ENCODE results near the gene DAZL. TPM values are rescaled to one million over a fixed set of nuclear protein-coding genes. Genes with fewer than 3 reads are reported as not detected.

The DAZL gene
- total RNA-seq, 6 experiments from 2014 or later, result not detected

DNA sequence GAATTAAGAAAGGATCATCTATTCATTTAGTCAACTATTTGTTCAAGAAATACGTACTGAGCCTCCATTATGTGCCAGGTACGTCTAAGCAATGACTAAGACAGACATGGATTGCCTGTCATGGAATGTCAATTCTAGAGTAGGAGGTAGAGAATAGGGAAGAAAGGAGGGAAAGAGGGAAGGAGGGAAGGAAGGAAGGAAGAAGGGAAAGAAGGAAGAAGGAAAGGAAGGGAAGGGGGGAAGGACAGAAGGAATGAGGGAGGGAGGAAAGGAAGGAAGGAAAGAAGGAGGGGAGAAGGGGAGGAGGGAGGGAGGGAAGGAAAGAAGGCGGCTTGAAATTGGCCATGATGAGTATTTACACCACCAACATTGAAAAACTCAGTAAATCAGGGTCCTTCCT, 52.5 kb downstream of the DAZL start:
- Histone ChIP-seq H3K36me3 (no peaks in the 10 kb centered on the region), H3K4me1 (peaks cover 0 to 4% (median 0%) of the 10 kb centered on the region in 4 donors), H3K27ac (no peak overlapping the region), H3K27me3 (no peaks in the 10 kb centered on the region), H3K4me3 (no peak overlapping the region), H3K9me3 (no peaks in the 10 kb centered on the region)
- WGBS (ENCODE audit: insufficient coverage, low coverage, low lambda C conversion rate, missing lambda C conversion rate), result 67% methylated on average over 3 of the region's 3 CpGs
- no peak for DNase-seq
- ATAC-seq, result no peak
- TF ChIP-seq, protein P1, sequence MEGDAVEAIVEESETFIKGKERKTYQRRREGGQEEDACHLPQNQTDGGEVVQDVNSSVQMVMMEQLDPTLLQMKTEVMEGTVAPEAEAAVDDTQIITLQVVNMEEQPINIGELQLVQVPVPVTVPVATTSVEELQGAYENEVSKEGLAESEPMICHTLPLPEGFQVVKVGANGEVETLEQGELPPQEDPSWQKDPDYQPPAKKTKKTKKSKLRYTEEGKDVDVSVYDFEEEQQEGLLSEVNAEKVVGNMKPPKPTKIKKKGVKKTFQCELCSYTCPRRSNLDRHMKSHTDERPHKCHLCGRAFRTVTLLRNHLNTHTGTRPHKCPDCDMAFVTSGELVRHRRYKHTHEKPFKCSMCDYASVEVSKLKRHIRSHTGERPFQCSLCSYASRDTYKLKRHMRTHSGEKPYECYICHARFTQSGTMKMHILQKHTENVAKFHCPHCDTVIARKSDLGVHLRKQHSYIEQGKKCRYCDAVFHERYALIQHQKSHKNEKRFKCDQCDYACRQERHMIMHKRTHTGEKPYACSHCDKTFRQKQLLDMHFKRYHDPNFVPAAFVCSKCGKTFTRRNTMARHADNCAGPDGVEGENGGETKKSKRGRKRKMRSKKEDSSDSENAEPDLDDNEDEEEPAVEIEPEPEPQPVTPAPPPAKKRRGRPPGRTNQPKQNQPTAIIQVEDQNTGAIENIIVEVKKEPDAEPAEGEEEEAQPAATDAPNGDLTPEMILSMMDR (IDR thresholded peaks at IDR 0.05), result no peak
- no peak for TF ChIP-seq POLR2A (IDR thresholded peaks at IDR 0.05)
- intact Hi-C loops (cut with DNase I), result loop anchor here in 1 of 2 donors (10.0 kb wide), 1 partner anchor 268 kb away; no protein-coding TSS in a partner anchor

- Histone ChIP-seq H3K36me3 (no peaks in the 10 kb centered on the region), H3K27me3 (no peaks in the 10 kb centered on the region), H3K27ac (no peak overlapping the region), H3K9me3 (no peaks in the 10 kb centered on the region), H3K4me1 (peaks cover 0 to 4% (median 0%) of the 10 kb centered on the region in 4 donors), H3K4me3 (no peak overlapping the region)
- TF ChIP-seq POLR2A (IDR thresholded peaks at IDR 0.05), result no peak
- TF ChIP-seq, protein P1 (IDR thresholded peaks at IDR 0.05), result no peak
- no peak for ATAC-seq
- intact Hi-C loops (cut with DNase I), result loop anchor here in 1 of 2 donors (10.0 kb wide), 1 partner anchor 267 kb away; no protein-coding TSS in a partner anchor
- WGBS (ENCODE audit: insufficient coverage, low coverage, low lambda C conversion rate, missing lambda C conversion rate), result 76% methylated on average over 4 of the region's 4 CpGs
- no peak for DNase-seq
Measured at GRCh38 chr3:16551342-16551976, 53.8 kb downstream of the DAZL start.

DNA sequence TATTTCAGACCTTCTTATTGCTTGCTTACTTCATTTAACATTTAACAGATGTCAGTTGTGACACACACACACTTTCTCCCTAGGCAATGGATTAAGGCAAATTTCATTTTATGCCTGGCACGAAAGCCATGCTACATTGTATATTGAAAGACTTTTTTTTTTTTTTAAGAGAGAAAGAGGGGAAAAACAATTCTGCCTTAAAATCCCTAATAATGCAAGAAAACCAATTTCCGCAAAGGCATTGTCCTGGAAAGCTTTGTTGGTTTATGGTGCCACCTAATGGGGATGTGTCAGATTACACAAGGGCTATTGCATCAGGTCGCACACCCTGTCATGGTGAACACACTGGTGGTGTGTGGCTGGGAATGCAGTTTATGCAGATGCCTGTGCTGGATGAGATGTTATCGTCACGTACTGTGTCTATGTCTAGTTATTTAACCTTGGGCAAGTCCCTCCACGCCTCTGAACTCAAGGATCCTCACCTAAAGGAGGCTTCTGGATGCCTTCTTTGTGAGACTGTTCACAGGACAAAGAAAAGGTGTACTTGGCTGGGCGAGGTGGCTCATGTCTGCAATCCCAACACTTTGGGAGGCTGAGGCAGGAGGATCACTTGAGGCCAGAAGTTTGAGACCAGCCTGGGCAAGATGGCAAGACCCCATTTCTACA, 54.4 kb downstream of the DAZL start:
- peak; percentile 98 to 99 (median 98) for ATAC-seq
- H3K27me3 ChIP-seq, result no peaks in the 10 kb centered on the region

GRCh38 chr3:16550305-16550675, 54.9 kb downstream of the DAZL start:
- TF ChIP-seq, protein P1 (IDR thresholded peaks at IDR 0.05), result no peak
- TF ChIP-seq POLR2A (IDR thresholded peaks at IDR 0.05), result no peak
- ATAC-seq, result peak; percentile 79 to 85 (median 82)
- no peaks in the 10 kb centered on the region for H3K36me3 ChIP-seq
- H3K4me3 ChIP-seq, result peak overlapping the region in 2 of 3 donors; percentile 32 to 46
- no peaks in the 10 kb centered on the region for H3K9me3 ChIP-seq
- peaks cover 0 to 4% (median 0%) of the 10 kb centered on the region in 4 donors for H3K4me1 ChIP-seq
- H3K27ac ChIP-seq, result no peak overlapping the region
- intact Hi-C loops (cut with DNase I), result loop anchor here in 1 of 2 donors (10.0 kb wide), 1 partner anchor 265 kb away; no protein-coding TSS in a partner anchor
- H3K27me3 ChIP-seq, result no peaks in the 10 kb centered on the region
- 11% methylated on average over 4 of the region's 4 CpGs for WGBS (ENCODE audit: insufficient coverage, low coverage, low lambda C conversion rate, missing lambda C conversion rate)
- peak in 2 of 3 donors; percentile 27 to 60 for DNase-seq

More for the DNA sequence above, 54.4 kb downstream of the DAZL start:
- H3K4me1 ChIP-seq, result peaks cover 0 to 4% (median 0%) of the 10 kb centered on the region in 4 donors
- 0% methylated on average over 6 of the region's 7 CpGs for WGBS (ENCODE audit: insufficient coverage, low coverage, low lambda C conversion rate, missing lambda C conversion rate)
- H3K4me3 ChIP-seq, result peak overlapping the region in 2 of 3 donors; percentile 32 to 46
- TF ChIP-seq POLR2A (IDR thresholded peaks at IDR 0.05), result no peak
- TF ChIP-seq, protein P1 (IDR thresholded peaks at IDR 0.05), result peak; percentile 82 to 95 (median 85)
- H3K36me3 ChIP-seq, result no peaks in the 10 kb centered on the region
- H3K9me3 ChIP-seq, result no peaks in the 10 kb centered on the region
- intact Hi-C loops (cut with DNase I), result loop anchor here in 1 of 2 donors (10.0 kb wide), 1 partner anchor 266 kb away; no protein-coding TSS in a partner anchor
- H3K27ac ChIP-seq, result no peak overlapping the region
- peak in 2 of 3 donors; percentile 35 to 73 for DNase-seq

Data from right lobe of liver (tissue), 6 donors.